Adipocyte (in vitro differentiated cells): ENCODE measurements around the gene MAPKAPK2.
"Not testable (repeated sequence)": the region's sequence is repeated elsewhere in the genome, so short reads cannot be mapped to it uniquely, and the experiment has no call there.

ENCODE experiments used
- DNase-seq: peaks from one replicate; pipeline ENCODE4 v3.0.0-alpha.2; 2015; ENCODE audit warnings: low read depth
- H3K27me3 ChIP-seq: replicated peaks from 2 replicates; pipeline ENCODE4 v1.7.0; 2013; ENCODE audit warnings: mild to moderate bottlenecking, low read length, moderate library complexity; ENCODE audit not compliant: control insufficient read depth, insufficient read depth
- H3K36me3 ChIP-seq: 2 replicates; pipeline ENCODE4 v1.7.0; 2013; ENCODE audit warnings: low read length, mild to moderate bottlenecking, moderate library complexity; ENCODE audit not compliant: control insufficient read depth, insufficient read depth, severe bottlenecking
- H3K4me1 ChIP-seq: 2 replicates; pipeline ENCODE4 v1.7.0; 2013; ENCODE audit warnings: mild to moderate bottlenecking, low read length, moderate library complexity; ENCODE audit not compliant: control insufficient read depth, insufficient read depth
- H3K4me3 ChIP-seq: 2 replicates; pipeline ENCODE4 v1.7.0; 2013; ENCODE audit warnings: mild to moderate bottlenecking, low read length, moderate library complexity
- H3K9ac ChIP-seq: 2 replicates; pipeline ENCODE4 v1.7.0; 2013; ENCODE audit warnings: mild to moderate bottlenecking, low read length, moderate library complexity
- H3K9me3 ChIP-seq: 2 replicates; pipeline ENCODE4 v1.7.0; 2013; ENCODE audit warnings: mild to moderate bottlenecking, low read length, moderate library complexity; ENCODE audit not compliant: control insufficient read depth

The MAPKAPK2 gene

GRCh38 chr1:206771338-206771692 is 86.6 kb downstream of the MAPKAPK2 start:
- no peak overlapping the region for H3K9ac ChIP-seq
- peaks cover 27% of the 10 kb centered on the region for H3K27me3 ChIP-seq
- no peaks in the 10 kb centered on the region for H3K9me3 ChIP-seq
- DNase-seq: no peak
- H3K36me3 ChIP-seq: no peaks in the 10 kb centered on the region
- H3K4me1 ChIP-seq: peaks cover 7% of the 10 kb centered on the region
- H3K4me3 ChIP-seq: no peak overlapping the region

- peaks cover 7% of the 10 kb centered on the region for H3K4me1 ChIP-seq
These were observed 87.7 kb downstream of the MAPKAPK2 start, which contains the start of gene IL10 for GRCh38 chr1:206772243-206772937. Gene IL10 (minus strand): TSS chr1:206772494. CDS start chr1:206772435, 59 bp downstream.

DNA sequence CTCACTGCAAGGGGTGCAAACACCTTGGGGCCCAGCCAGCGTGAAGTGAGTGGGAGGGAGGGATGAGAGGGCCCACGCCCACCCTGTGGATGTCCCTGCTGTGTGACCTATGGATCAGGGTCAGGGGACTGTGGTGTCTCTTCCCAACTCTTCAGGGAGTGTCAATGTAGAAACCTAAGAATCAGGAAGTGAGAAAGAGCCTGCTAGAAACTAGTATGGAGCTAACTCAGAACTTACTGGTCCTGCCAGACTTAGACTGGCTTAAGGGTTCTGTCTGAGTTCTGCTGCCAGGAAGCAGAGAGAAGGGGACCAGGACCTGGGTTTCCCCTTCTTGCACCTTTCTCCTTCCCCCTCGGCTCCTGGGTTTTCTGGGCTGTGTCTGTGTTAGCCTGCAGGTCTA is 89.4 kb downstream of the MAPKAPK2 start:
- no peaks in the 10 kb centered on the region for H3K36me3 ChIP-seq
- no peak for DNase-seq
- H3K4me3 ChIP-seq: no peak overlapping the region
- no peaks in the 10 kb centered on the region for H3K9me3 ChIP-seq
- H3K27me3 ChIP-seq: peaks cover 31% of the 10 kb centered on the region
- H3K9ac ChIP-seq: no peak overlapping the region
- peaks cover 11% of the 10 kb centered on the region for H3K4me1 ChIP-seq

More at GRCh38 chr1:206772243-206772937, 87.7 kb downstream of the MAPKAPK2 start, which contains the start of gene IL10:
- DNase-seq: no peak
- Histone ChIP-seq H3K9ac (no peak within 1 kb of the TSS), H3K4me3 (no peak within 1 kb of the TSS), H3K36me3 (no peaks in the 10 kb centered on the region), H3K27me3 (peaks cover 27% of the 10 kb centered on the region), H3K9me3 (no peaks in the 10 kb centered on the region)

GRCh38 chr1:206776229-206776628 is 91.5 kb downstream of the MAPKAPK2 start:
- Histone ChIP-seq H3K27me3 (peaks cover 31% of the 10 kb centered on the region), H3K9ac (no peak overlapping the region), H3K4me3 (no peak overlapping the region), H3K36me3 (no peaks in the 10 kb centered on the region), H3K9me3 (no peaks in the 10 kb centered on the region), H3K4me1 (peaks cover 6% of the 10 kb centered on the region)
- DNase-seq: no peak

DNA sequence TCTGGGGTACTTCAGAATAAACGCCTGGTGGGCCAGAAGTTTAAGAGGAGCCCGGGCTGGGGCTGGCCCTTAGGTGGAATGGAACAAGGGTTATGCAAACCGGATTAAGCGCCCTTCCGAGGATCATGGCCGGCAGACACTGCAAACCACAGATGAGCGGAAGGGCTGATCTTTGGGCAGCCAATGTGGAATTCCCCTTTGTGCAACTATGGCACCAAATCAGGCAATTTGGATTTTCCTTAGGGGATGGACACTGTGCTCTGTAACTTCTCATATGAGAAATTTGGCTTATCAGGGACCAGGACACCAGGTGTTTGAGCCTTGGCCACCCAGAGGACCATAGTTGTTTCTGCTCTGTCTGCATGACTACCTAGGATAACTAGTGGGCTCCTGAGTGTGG is 93.3 kb downstream of the MAPKAPK2 start:
- no peak overlapping the region for H3K9ac ChIP-seq
- H3K9me3 ChIP-seq: no peaks in the 10 kb centered on the region
- H3K4me3 ChIP-seq: no peak overlapping the region
- H3K27me3 ChIP-seq: peaks cover 18% of the 10 kb centered on the region
- H3K4me1 ChIP-seq: peaks cover 6% of the 10 kb centered on the region
- no peak for DNase-seq
- H3K36me3 ChIP-seq: no peaks in the 10 kb centered on the region

DNA sequence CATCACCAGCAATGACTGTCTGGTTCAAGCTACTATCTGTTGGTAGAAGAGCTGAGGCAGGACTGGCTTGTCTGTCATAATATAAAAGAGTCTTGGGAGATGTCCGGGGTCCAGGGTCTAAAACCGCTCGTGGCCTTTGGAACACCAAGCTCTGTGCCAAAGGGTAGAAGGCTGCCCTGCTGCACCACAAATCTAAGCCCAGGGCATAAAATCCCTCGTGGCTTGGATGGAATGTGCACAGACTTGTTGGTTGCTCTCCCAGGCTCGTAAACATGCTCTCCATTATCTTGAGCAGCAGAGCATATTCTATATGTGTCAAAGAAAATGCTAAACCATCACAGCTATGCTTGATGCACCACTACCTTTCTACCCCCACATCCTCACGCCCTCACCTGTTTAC is 94.2 kb downstream of the MAPKAPK2 start:
- not testable (repeated sequence) for H3K36me3 ChIP-seq, H3K9me3 ChIP-seq, H3K9ac ChIP-seq, DNase-seq, H3K4me3 ChIP-seq, H3K4me1 ChIP-seq
- peaks cover 18% of the 10 kb centered on the region for H3K27me3 ChIP-seq

DNA sequence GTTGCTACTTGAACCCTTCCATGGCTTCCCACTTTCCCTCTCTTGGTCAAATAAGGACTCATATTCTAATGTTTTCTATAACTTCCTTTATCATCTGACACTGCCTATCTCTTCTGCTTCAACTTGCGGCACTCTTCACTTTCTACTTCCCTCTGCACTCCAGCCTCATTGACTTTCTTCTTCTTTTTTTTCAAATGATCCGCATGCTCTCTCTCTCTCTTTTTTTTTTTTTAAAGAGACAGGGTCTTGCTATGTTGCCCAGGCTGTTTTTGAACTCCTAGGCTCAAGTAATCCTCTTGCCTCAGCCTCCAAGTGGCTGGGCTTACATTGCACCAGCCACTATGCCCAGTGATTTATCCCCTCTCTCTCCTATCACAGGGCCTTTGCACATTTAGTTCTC is 94.9 kb downstream of the MAPKAPK2 start:
- Histone ChIP-seq H3K4me1 (peaks cover 6% of the 10 kb centered on the region), H3K27me3 (peaks cover 11% of the 10 kb centered on the region), H3K9me3 (no peaks in the 10 kb centered on the region), H3K9ac (no peak overlapping the region), H3K36me3 (no peaks in the 10 kb centered on the region), H3K4me3 (no peak overlapping the region)
- no peak for DNase-seq

DNA sequence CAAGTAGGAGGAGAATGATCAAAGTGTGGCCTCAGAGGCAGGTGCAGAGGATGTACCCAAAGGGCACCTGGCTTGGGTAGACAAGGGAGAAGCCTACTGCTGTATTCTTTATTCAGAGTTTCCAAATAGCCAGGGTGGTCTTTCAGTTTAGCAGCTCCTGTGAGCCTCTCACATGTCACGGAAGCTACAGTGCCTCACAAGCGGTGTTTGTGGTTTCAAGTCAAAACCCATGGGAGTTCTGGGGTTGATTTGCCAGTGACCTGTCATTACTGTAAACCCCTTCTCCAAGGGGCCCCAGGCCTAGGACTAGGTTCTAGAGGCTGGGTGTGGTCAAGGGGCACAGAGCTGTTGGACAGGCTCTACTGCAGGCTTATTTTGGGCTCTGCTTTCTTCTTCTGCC is 97.7 kb downstream of the MAPKAPK2 start:
- Histone ChIP-seq H3K27me3 (peaks cover 14% of the 10 kb centered on the region), H3K9me3 (no peaks in the 10 kb centered on the region), H3K36me3 (no peaks in the 10 kb centered on the region), H3K4me3 (no peak overlapping the region), H3K9ac (no peak overlapping the region), H3K4me1 (peaks cover 15% of the 10 kb centered on the region)
- no peak for DNase-seq

DNA sequence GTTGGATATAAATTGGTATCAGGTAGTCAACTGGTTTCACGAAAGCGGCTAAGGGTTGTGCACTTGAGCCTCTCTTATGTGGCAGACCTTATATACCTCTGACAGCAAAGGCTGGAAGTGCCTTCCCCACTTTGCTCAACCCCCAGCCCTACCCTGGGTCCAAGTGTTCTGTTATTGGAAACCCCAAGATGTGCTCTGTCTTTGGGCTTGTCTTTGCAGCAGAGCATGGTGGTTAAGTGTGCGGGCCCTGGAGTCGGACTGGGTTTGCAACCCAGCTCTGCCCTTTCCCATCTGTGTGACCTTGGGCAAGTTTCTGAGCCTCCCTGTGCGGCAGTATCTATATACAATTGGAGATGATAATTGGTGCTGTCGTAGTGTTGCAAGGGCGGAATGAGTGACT is 98.8 kb downstream of the MAPKAPK2 start:
- peaks cover 15% of the 10 kb centered on the region for H3K4me1 ChIP-seq
- no peaks in the 10 kb centered on the region for H3K9me3 ChIP-seq
- DNase-seq: no peak
- peaks cover 10% of the 10 kb centered on the region for H3K27me3 ChIP-seq
- H3K36me3 ChIP-seq: no peaks in the 10 kb centered on the region
- no peak overlapping the region for H3K9ac ChIP-seq
- H3K4me3 ChIP-seq: no peak overlapping the region
